GM13976 (cell line): ENCODE measurements around the gene DPF3.

Source experiments
- DNase-seq: peaks from one replicate; pipeline ENCODE4 v3.0.0; 2012; ENCODE audit warnings: low spot score
- in situ Hi-C: fragments of 300-500 bp; cut with MboI; formaldehyde crosslinking; loops from one replicate; pipeline ENCODE4 v1.12.0; 2022; ENCODE audit warnings: low sequenced_read_pairs, mixed read lengths, inconsistent platforms; ENCODE audit not compliant: unreplicated experiment
- TF ChIP-seq, protein P1 (sequence below): IDR thresholded peaks from 2 replicates; pipeline ENCODE4 v1.5.1; 2012; ENCODE audit warnings: borderline replicate concordance, mild to moderate bottlenecking; ENCODE audit not compliant: insufficient read depth; ENCODE audit errors: extremely low read depth, missing control alignments, control extremely low read depth

DPF3 gene

DNA sequence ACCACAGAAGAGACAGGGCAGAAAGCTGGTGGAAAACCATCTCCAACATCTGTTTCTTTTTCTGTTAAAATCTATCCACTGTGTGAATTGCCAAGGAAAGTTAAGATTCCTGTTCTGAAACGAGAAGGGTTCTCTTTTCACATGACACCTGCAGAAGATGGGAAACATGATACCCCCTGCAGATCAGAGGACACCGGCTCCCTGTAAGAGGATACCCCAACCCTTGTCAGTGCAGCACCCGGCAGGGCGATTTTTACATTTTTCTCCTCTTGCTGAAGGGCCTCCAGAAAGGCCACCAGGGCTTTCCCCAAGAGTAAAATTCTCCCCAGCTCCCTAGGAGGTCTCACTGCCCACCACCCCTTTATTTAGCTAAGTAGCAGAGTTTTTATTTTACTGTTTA lies 48.2 kb downstream of the DPF3 start:
- in situ Hi-C loops, result no loop called here
- DNase-seq, result no peak
- TF ChIP-seq, protein P1, sequence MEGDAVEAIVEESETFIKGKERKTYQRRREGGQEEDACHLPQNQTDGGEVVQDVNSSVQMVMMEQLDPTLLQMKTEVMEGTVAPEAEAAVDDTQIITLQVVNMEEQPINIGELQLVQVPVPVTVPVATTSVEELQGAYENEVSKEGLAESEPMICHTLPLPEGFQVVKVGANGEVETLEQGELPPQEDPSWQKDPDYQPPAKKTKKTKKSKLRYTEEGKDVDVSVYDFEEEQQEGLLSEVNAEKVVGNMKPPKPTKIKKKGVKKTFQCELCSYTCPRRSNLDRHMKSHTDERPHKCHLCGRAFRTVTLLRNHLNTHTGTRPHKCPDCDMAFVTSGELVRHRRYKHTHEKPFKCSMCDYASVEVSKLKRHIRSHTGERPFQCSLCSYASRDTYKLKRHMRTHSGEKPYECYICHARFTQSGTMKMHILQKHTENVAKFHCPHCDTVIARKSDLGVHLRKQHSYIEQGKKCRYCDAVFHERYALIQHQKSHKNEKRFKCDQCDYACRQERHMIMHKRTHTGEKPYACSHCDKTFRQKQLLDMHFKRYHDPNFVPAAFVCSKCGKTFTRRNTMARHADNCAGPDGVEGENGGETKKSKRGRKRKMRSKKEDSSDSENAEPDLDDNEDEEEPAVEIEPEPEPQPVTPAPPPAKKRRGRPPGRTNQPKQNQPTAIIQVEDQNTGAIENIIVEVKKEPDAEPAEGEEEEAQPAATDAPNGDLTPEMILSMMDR, result no peak

DNA sequence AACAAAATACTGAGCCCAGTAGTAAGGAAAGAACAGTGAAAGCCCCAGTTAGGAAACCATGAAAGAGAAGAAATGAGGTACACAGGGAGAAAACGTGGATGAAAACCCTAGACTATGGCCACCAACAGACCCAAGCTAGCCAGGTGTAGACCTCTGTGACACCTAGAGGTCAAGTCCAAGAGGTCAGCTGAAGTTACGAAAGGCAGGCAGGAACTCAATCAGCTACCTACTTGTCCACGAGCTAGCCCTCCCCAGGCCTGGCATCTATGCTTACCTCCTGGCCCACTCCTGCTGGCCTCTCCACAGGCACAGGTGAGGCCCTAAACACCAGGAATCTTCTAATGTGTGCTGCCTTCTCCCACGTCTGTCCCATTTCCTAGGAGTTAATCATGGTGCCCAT lies 48.7 kb downstream of the DPF3 start:
- TF ChIP-seq, protein P1, result no peak
- in situ Hi-C loops, result no loop called here
- DNase-seq, result no peak

DNA sequence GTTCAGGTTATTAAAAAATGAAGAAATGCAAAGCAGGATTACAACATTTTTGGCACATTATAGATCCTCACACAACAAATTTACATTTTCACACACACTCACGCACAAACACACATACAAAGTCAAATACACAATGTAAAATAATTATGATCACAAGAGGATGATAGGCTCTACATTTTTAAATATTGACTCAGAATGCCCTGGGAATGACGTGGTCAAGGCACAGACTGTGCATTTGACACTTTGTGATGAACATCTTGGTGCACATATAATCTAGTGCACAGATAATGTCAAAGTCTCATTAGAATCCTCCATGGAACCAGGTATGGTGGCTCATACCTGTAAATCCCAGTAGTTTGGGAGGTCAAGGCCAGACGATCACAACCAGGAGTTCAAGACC lies 49.4 kb downstream of the DPF3 start:
- TF ChIP-seq, protein P1, result no peak
- in situ Hi-C loops, result no loop called here
- DNase-seq, result no peak

DNA sequence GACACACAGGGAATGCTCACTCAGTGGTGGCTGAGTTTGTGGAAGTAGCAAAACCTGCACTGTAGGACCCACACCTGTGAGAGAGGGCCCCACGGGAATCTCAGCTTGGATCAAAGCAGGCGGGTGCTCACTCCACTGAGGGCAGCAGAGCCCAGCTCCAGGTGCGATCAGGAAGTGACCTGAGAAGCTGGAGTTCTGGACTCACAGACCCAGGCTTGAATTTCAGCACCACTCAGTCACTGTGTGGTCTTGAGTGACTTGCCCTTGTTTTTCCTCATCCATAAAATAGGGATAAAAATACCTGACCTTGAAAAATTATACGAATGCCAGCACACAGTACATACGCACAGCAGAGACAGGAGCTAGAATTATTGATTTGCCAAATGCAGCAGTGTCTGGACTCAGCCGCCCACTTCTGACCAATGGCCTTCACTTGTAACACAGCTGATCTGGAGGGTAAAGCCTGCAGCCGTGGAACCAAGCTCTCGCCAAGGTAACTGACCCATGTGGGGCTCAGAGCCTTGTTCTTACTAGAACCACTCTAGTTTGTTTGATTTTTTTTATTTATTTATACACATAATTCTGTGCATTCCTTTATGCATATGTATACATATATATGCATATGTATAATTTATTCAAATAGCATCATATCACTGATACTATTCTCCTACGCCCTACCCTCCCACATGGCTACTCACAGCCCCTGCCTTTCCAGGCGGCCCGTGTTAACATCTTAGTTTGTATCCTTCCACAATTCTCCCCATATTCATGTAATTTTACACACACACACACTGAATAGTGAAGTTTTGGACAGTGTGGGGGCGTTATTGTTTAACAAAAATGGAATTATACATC lies 53.9 kb downstream of the DPF3 start:
- DNase-seq, result no peak
- TF ChIP-seq, protein P1, result no peak
- in situ Hi-C loops, result no loop called here

DNA sequence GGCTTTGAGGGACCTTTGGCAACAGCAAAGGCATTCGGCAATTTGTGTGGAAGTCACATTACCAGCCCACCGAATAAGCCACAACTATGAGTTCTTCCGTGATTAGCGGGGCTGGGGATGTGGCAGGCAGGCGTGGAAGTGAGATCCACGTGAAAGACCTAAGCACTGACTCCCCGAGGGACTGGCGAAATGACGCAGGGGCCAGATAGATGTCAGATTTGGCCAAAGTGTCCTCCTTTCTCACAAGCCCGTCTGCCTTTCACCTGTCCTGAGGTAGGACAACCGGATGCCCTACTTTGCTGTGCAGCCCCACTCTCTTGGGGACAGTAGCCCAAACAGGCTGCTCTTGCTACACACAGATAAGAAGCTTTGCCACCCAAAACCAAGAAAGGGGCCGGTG lies 54.5 kb downstream of the DPF3 start:
- in situ Hi-C loops, result no loop called here
- no peak for DNase-seq
- TF ChIP-seq, protein P1, result no peak

DNA sequence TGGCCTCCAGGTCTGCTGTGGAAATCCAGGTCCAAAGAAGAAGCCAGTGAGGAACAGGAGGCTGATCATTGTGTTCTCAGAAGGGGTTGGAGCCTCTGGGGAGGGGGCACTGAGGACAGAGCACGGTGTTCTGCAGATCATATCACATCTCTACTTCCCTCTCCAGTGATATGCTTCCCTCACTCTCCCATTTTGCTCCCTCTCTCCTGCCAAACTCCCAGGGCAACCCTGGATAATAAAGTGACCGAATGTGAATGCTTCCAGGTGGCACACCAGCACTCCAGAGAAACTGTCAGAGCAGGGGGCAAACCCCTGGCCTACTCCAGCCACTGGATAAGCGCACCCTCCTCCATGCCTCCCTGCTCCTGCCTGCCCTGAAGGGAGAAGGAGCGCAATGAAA lies 57.8 kb downstream of the DPF3 start:
- in situ Hi-C loops, result no loop called here
- DNase-seq, result no peak
- TF ChIP-seq, protein P1, result no peak

DNA sequence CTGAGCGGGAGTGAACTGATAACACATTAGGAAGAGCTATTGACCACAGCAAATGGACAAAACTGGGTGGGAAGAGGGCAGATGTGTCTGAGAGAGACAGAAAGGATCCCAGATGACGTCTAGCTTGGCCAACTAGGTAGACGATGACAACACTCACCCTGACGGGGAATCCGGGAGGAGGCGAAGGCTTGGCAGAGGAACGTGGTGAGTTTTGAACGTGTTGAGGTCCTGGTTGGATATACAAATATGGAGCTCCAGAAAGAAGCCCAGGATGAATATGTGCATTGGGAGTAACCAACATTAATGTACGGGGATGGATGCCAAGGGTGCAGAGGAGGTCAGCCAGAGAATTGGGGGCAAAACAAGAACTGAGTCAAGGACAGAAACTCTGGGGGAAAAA lies 60.7 kb downstream of the DPF3 start:
- no peak for DNase-seq
- TF ChIP-seq, protein P1, result no peak
- in situ Hi-C loops, result no loop called here
